ENCODE data around the gene GJA4.
A peak's percentile ranks its signal among the peaks of the same experiment; 100 is the strongest.
"Not testable (repeated sequence)": the region's sequence is repeated elsewhere in the genome, so short reads cannot be mapped to it uniquely, and the experiment has no call there.

Gene GJA4

GRCh38 chr1:34770891-34771504 is 21.8 kb upstream of the GJA4 start:
- no peak for DNase-seq (ENCODE audit: low read depth in 2 of 2)

GRCh38 chr1:34771573-34772371 is 21.0 kb upstream of the GJA4 start:
- no peak for DNase-seq (ENCODE audit: low read depth in 2 of 2)

- DNase-seq (ENCODE audit: low read depth in 2 of 2) = not testable (repeated sequence)
These were observed 19.7 kb upstream of the GJA4 start for GRCh38 chr1:34773114-34773513.

- no peak for DNase-seq (ENCODE audit: low read depth in 2 of 2)
These were observed 17.8 kb upstream of the GJA4 start for GRCh38 chr1:34774957-34775356.

GRCh38 chr1:34776911-34777310 is 15.9 kb upstream of the GJA4 start:
- DNase-seq (ENCODE audit: low read depth in 2 of 2) = no peak

- no peak for DNase-seq (ENCODE audit: low read depth in 2 of 2)
These were observed 15.1 kb upstream of the GJA4 start for GRCh38 chr1:34777519-34778321.

- no peak for DNase-seq (ENCODE audit: low read depth in 2 of 2)
These were observed 14.4 kb upstream of the GJA4 start for GRCh38 chr1:34778381-34778780.

- DNase-seq (ENCODE audit: low read depth in 2 of 2) = no peak
These were observed 13.8 kb upstream of the GJA4 start for GRCh38 chr1:34779005-34779404.

- no peak for DNase-seq (ENCODE audit: low read depth in 2 of 2)
These were observed 13.3 kb upstream of the GJA4 start for GRCh38 chr1:34779526-34779925.

- no peak for DNase-seq (ENCODE audit: low read depth in 2 of 2)
These were observed 12.8 kb upstream of the GJA4 start for GRCh38 chr1:34779962-34780361.

GRCh38 chr1:34780528-34780927 is 12.3 kb upstream of the GJA4 start:
- DNase-seq (ENCODE audit: low read depth in 2 of 2) = no peak

GRCh38 chr1:34781071-34781843 is 11.5 kb upstream of the GJA4 start, which contains the start of gene GJB3:
Gene GJB3, plus strand, starts transcription at chr1:34781214. Its CDS starts 3,549 bp downstream, at chr1:34784763.
- DNase-seq (ENCODE audit: low read depth in 2 of 2) = no peak

GRCh38 chr1:34781844-34782391 is 10.9 kb upstream of the GJA4 start:
- DNase-seq (ENCODE audit: low read depth in 2 of 2) = no peak

GRCh38 chr1:34784751-34785221 is 8.0 kb upstream of the GJA4 start:
- DNase-seq (ENCODE audit: low read depth in 2 of 2) = no peak

GRCh38 chr1:34785231-34785874 is 7.4 kb upstream of the GJA4 start:
- no peak for DNase-seq (ENCODE audit: low read depth in 2 of 2)

- DNase-seq (ENCODE audit: low read depth in 2 of 2) = no peak
These were observed 6.8 kb upstream of the GJA4 start for GRCh38 chr1:34785875-34786470.

- peak in 1 of 2 experiments; percentile 16 for DNase-seq (ENCODE audit: low read depth in 2 of 2)
These were observed 6.1 kb upstream of the GJA4 start for GRCh38 chr1:34786521-34787325.

- no peak for DNase-seq (ENCODE audit: low read depth in 2 of 2)
These were observed 5.1 kb upstream of the GJA4 start for GRCh38 chr1:34787461-34788420.
